Stomach smooth muscle (tissue), 2 donors: Measurements from ENCODE around the gene RNF130.

ENCODE experiments used
- H3K27ac ChIP-seq: one replicate; pipeline ENCODE4 v1.7.0; 2013; ENCODE audit warnings: mild to moderate bottlenecking, low read length, inconsistent platforms
- H3K27me3 ChIP-seq, 2 donors: one replicate each; pipeline ENCODE4 v1.7.0; 2013; ENCODE audit warnings: low read length in 2 of 2; ENCODE audit not compliant: insufficient read depth in 2 of 2, control insufficient read depth in 1 of 2
- H3K36me3 ChIP-seq, 2 donors: one replicate each; pipeline ENCODE4 v1.7.0; 2013; ENCODE audit warnings: low read length in 2 of 2; ENCODE audit not compliant: control insufficient read depth in 2 of 2, insufficient read depth in 2 of 2
- H3K4me1 ChIP-seq: one replicate; pipeline ENCODE4 v1.7.0; 2013; ENCODE audit warnings: low read length; ENCODE audit not compliant: control insufficient read depth, insufficient read depth
- H3K4me3 ChIP-seq, 2 donors: one replicate each; pipeline ENCODE4 v1.7.0; 2013; ENCODE audit warnings: low read length in 2 of 2
- H3K9ac ChIP-seq, 2 donors: one replicate each; pipeline ENCODE4 v1.7.0; 2013; ENCODE audit warnings: low read length in 2 of 2, mild to moderate bottlenecking in 1 of 2
- H3K9me3 ChIP-seq, 2 donors: one replicate each; pipeline ENCODE4 v1.7.0; 2013; ENCODE audit warnings: low read length in 2 of 2; ENCODE audit not compliant: control insufficient read depth in 2 of 2
- donor health status: healthy.
- donor health status: Pancreatic carcinoma.

RNF130 gene, protein sequence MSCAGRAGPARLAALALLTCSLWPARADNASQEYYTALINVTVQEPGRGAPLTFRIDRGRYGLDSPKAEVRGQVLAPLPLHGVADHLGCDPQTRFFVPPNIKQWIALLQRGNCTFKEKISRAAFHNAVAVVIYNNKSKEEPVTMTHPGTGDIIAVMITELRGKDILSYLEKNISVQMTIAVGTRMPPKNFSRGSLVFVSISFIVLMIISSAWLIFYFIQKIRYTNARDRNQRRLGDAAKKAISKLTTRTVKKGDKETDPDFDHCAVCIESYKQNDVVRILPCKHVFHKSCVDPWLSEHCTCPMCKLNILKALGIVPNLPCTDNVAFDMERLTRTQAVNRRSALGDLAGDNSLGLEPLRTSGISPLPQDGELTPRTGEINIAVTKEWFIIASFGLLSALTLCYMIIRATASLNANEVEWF

DNA sequence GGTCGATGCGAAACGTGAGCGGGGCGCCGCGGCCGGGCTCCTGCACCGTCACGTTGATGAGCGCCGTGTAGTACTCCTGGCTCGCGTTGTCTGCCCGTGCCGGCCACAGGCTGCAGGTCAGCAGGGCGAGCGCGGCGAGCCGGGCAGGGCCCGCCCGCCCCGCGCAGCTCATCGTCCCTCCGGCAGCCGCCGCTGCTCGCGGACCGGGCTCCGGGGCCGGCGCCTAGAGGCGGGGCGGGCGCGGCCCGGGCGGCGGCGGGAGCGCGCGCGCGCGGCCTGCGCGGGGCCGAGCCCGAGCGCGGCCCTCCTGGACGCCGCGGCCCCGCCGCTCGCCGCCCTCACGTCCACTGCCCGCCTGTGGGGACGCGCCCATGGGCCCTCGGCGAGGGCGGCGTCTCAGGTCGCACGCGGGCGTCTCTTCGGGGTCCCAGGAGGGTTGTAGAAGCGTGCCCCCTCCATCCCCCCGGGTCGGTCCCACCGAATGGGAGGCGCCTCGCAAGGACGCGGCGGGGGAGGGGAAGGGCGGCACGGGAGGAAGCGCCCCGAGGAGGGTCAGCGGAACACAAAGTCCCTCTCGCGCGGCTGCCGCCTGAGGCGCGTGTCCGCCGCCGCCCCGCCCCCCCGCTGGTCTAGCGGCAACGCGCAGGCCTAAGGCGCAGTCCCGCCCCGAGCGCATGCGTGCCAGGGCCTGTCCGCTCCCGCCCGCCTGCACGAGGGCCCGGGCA lies at the start of gene RNF130:
Gene RNF130, minus strand, starts transcription at position 229 of the 725 bp plus-strand sequence. Its CDS starts 57 bp downstream, at position 172.
- Histone ChIP-seq H3K4me3 (peak within 1 kb of the TSS; percentile 82 to 94), H3K36me3 (no peaks in the 10 kb centered on the region), H3K9me3 (no peaks in the 10 kb centered on the region), H3K27me3 (no peaks in the 10 kb centered on the region), H3K4me1 (peaks cover 10% of the 10 kb centered on the region), H3K27ac (peak within 1 kb of the TSS; percentile 74), H3K9ac (peak within 1 kb of the TSS; percentile 69 to 80)

DNA sequence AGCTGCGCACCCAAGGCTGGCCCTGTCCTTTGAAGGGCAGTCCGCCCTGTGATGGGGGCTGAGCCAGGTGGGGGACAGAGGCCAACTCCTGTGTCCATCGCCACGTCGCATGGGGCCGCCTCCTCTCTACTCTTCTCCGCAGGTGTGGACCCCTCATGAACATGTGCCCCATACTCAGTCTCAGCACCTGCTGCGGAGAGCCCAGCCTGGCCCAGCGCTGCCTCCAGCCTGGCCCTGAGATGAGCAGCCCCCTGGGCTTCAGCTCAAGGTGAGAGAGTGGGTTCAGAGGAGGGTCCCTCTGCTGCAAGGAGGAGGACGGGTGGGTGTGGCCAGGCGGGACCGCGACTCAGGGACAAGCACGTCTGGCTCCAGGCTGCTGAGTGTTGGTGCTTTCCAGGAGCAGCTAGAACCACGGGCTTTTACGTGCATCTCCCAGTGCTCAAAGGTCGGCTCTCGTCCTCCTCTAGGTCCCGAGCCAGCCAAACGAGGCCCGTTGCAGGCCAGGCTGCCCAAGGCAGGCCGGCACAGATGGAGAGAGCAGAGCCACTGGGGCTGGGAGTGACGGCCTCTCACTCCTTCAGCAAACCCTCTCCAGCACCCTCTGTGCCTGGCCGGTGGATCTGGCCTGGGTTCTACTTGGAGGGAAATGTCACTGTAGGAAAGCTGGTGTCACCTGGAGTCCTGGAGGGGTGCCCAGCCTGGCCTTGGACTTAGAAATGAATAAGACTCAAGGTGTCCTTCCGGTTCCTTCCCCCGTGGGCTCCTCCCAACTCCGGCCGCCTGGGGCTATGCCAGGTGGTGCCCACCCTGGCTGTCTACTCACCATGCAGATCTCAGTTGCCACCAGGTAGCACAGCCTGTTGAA lies 48.9 kb upstream of the RNF130 start:
- no peak overlapping the region for H3K9ac ChIP-seq
- no peak overlapping the region for H3K4me3 ChIP-seq
- no peaks in the 10 kb centered on the region for H3K36me3 ChIP-seq
- H3K27ac ChIP-seq, result no peak overlapping the region
- H3K9me3 ChIP-seq, result no peaks in the 10 kb centered on the region
- H3K27me3 ChIP-seq, result peaks cover 0 to 4% of the 10 kb centered on the region in 2 donors
- no peaks in the 10 kb centered on the region for H3K4me1 ChIP-seq

DNA sequence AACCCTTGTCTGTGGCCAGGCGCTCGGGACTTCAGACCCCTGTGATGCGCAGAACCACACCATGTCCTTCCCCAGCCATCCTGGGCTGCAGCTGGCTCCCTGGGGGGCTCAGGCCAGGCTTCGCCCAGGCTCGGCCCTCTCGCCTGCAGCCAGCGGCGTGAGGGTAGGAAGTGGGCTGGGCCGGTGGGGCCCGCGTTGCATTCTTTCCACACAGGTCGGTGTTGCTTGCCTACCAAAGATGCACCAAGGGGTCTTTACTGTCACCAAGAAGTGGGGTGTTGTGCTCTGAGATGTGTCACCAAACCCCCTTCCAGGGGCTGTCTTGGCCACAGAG lies 48.3 kb upstream of the RNF130 start:
- no peak overlapping the region for H3K9ac ChIP-seq
- H3K4me1 ChIP-seq, result no peaks in the 10 kb centered on the region
- H3K27me3 ChIP-seq, result peaks cover 0 to 4% of the 10 kb centered on the region in 2 donors
- no peak overlapping the region for H3K4me3 ChIP-seq
- no peaks in the 10 kb centered on the region for H3K9me3 ChIP-seq
- no peaks in the 10 kb centered on the region for H3K36me3 ChIP-seq
- H3K27ac ChIP-seq, result no peak overlapping the region

DNA sequence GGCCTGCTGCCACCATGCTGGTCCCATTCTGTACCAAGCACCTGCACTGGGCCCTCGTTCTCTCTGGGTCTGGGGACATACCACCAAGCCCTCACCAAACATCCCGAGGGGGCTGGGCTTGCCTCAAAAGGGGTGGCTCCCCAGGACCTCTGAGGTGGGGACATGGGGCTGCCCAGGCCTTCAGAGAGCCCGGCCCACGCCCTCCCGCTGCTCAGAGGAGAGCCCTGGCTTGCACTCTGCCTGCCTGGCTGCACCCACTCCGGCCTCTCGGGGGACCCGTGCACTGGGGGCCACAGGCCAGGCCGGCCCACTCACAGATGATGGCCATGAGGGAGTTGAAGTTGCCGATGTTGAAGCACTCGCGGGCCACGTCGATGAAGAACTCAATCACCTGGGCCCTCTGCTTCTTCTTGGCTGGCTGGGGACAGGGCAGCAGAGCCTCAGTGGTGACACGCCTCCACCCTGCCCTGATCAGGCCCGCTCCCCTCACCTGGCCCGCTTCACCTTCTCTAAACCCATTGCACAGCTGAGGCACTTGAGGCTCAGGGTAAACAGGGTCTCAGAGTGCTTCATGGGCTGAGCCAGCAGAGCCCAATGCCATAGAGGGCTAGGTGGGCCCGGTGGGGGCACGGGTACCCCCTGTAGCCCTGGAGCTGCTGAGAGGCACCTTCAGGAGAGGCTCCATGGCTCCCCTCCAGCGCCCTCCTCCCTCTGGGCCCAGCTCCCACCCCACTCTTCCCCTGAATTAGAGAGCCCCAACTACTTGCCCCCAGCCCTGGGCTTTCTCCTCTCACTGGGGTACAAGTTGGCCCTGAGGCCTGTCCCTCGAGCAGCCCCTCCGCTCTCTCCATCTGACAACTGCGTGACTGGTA lies 47.7 kb upstream of the RNF130 start:
- no peak overlapping the region for H3K9ac ChIP-seq
- no peak overlapping the region for H3K4me3 ChIP-seq
- no peaks in the 10 kb centered on the region for H3K4me1 ChIP-seq
- no peak overlapping the region for H3K27ac ChIP-seq
- H3K27me3 ChIP-seq, result peaks cover 0 to 3% of the 10 kb centered on the region in 2 donors
- H3K36me3 ChIP-seq, result no peaks in the 10 kb centered on the region
- no peaks in the 10 kb centered on the region for H3K9me3 ChIP-seq

DNA sequence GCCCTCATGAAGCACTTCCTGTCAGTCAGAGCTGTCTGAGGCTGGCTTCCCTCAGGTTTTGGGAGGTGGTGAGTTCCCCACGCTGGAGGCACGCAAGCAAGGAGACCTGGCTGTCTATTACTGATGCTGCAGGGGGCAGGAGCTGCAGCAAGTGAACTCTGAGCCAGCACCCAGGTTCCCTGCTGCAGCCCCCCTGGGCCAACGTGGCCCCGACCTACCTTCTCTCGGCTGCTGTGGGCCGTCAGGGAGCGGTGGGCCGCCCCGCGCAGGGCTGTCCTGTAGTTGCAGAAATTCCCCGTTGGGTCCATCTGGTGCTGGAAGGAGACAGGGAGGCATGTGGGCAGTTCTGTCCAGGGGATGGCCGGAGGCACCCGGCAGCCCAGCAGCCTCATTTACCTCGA lies 46.8 kb upstream of the RNF130 start:
- Histone ChIP-seq H3K4me1 (no peaks in the 10 kb centered on the region), H3K36me3 (no peaks in the 10 kb centered on the region), H3K9me3 (no peaks in the 10 kb centered on the region), H3K27me3 (peaks cover 0 to 2% of the 10 kb centered on the region in 2 donors), H3K9ac (no peak overlapping the region), H3K4me3 (no peak overlapping the region), H3K27ac (no peak overlapping the region)

DNA sequence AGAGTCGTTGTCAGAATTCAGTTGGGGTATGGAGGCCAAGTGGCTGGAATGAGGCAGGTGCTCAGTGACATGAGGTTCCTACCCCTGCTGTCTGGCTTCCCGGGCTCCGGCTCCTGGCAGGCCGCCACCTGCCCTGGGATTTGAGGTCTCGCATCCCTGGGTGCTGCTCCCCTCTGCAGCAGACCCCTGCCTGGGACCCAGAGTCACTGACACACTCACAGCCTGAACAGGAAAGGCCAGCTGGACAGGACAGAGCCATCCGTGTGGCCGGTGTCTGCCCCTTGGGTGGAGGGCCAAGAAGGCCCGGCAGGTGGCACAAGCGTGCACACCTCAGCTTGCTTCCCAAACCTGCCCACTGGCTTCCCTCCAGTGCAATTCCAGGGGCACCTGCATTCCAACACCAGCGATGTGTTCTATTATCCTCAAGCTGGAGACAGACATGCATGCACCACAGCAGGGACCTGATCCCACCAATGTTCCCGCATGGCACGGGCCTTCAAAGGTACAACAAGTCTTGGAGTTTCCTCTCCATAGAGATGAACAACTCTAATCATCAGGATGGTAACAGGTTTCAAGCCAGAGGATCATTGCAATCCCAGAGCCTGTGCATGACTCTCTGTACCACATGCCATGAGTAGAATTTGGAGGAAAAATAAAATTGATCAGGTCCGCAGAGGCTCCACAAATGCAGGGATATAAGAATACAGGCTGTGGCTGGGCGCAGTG lies 45.6 kb upstream of the RNF130 start:
- Histone ChIP-seq H3K27ac (no peak overlapping the region), H3K27me3 (peaks cover 0 to 4% of the 10 kb centered on the region in 2 donors), H3K4me3 (no peak overlapping the region), H3K9me3 (no peaks in the 10 kb centered on the region), H3K9ac (no peak overlapping the region), H3K4me1 (no peaks in the 10 kb centered on the region), H3K36me3 (no peaks in the 10 kb centered on the region)

DNA sequence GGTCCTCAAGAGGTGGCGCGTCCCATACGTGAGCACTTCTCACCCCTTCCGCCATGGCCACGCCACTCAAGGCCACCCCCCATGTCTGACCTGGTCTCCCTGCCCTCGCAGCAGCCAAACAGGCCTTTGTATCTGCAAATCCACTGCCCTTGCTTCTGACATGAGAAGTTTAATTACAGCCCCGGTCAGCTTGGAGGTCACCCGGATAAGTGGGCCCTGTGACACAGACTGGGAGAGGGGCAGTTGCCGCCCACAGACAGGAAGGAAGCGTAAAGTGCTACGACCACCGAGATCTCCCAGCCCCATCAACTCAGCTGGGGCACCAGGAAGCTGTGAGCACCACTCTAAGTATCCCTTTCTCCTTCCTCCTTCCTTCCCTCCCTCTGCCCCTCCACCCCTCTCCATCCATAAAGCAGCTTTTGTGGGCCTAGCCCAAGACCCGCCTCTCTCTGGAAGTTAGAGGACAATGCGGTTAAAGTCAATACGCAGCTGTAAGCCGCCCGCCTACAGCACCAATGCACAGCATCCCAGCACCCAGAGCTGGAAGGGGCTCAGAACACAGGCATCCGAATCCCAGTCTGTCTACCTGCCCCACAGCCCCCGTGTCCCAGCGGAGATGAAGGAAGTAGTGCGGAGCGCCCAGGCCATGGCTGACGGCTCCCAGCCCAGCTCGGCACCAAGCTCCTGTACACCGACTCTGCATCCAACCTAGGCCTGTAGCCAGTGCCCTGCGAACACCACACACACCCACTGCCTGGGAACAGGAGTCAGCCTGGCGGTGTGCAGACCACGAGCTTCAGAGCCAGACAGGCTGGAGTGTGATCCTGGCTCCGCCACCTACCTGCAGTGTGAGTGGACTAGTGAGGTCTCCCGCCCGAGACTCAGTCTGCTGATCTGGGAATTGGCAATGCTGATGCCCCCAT lies 44.8 kb upstream of the RNF130 start:
- H3K4me1 ChIP-seq, result no peaks in the 10 kb centered on the region
- H3K36me3 ChIP-seq, result no peaks in the 10 kb centered on the region
- H3K27ac ChIP-seq, result no peak overlapping the region
- H3K9me3 ChIP-seq, result no peaks in the 10 kb centered on the region
- peaks cover 0 to 7% of the 10 kb centered on the region in 2 donors for H3K27me3 ChIP-seq
- no peak overlapping the region for H3K4me3 ChIP-seq
- no peak overlapping the region for H3K9ac ChIP-seq

DNA sequence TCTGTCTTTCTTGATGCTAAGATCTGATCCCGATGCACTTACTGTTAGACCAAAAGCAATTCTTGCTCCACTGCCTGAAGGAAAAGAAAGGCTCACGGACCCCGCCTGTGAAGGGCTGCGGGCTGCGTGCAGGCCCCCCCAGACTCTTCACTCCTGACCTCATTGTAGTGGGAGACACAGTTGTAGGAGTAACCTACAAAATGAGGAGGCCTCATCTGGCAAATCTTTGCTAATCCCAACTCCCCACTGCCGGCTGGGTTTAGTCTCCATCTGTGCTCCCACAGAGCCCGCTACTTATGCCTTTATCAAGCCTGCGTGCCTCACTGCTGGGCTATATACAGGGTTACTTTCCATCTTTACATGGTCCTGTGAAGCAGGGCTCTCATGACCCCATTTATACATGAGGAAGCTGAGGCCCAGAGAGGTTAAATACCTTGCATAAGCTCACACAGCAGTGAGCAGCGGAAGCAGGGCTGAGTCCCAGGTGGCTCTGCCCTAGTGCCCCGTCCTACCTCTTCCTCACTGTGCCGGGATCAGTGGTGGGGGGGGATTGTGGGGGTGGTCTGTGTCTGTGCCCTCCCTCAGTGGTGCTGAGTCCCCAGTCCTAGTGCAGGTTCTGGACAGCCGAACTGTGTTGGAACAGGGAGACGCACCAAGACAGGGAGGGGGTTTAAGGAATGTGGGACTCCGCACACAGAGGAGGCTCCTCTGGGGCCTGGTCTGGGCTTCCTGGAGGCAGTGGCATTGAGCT lies 43.9 kb upstream of the RNF130 start:
- Histone ChIP-seq H3K27me3 (peaks cover 0 to 10% of the 10 kb centered on the region in 2 donors), H3K27ac (no peak overlapping the region), H3K9ac (no peak overlapping the region), H3K4me1 (no peaks in the 10 kb centered on the region), H3K4me3 (no peak overlapping the region), H3K9me3 (no peaks in the 10 kb centered on the region), H3K36me3 (no peaks in the 10 kb centered on the region)
